Measurements from ENCODE around the gene CHAF1A.

CHAF1A gene

GRCh38 chr19:4385291-4386040, 17.0 kb upstream of the CHAF1A start:
- no peak for DNase-seq

GRCh38 chr19:4386041-4386782, 16.2 kb upstream of the CHAF1A start:
- DNase-seq: no peak

GRCh38 chr19:4388337-4389063, 13.9 kb upstream of the CHAF1A start:
- DNase-seq: no peak

- DNase-seq: no peak
Observed at GRCh38 chr19:4389064-4389375, 13.4 kb upstream of the CHAF1A start.

- no peak for DNase-seq
Observed at GRCh38 chr19:4389511-4390016, 12.9 kb upstream of the CHAF1A start.

- no peak for DNase-seq
Observed at GRCh38 chr19:4390017-4390566, 12.3 kb upstream of the CHAF1A start.

- DNase-seq: no peak
Observed at GRCh38 chr19:4390567-4391305, 11.7 kb upstream of the CHAF1A start.

- no peak for DNase-seq
Observed at GRCh38 chr19:4391306-4391693, 11.1 kb upstream of the CHAF1A start.

GRCh38 chr19:4391701-4392483, 10.5 kb upstream of the CHAF1A start:
- no peak for DNase-seq

- DNase-seq: no peak
Observed at GRCh38 chr19:4393947-4394590, 8.4 kb upstream of the CHAF1A start.

- no peak for DNase-seq
Observed at GRCh38 chr19:4396949-4397783, 5.3 kb upstream of the CHAF1A start.

- peak; percentile 19 for DNase-seq
Observed at GRCh38 chr19:4399812-4400134, 2.7 kb upstream of the CHAF1A start.

GRCh38 chr19:4400135-4400936, 2.1 kb upstream of the CHAF1A start, which contains the start of gene SH3GL1:
Gene SH3GL1 (minus strand): TSS chr19:4400547. CDS start chr19:4400368, 179 bp downstream.
- peak; percentile 92 for DNase-seq

- no peak for DNase-seq
Observed at GRCh38 chr19:4401769-4402170, 670 bp upstream of the CHAF1A start.

GRCh38 chr19:4403005-4403761, 743 bp downstream of the CHAF1A start:
- no peak for DNase-seq

- no peak for DNase-seq
Observed at GRCh38 chr19:4405977-4406376, 3.5 kb downstream of the CHAF1A start.

GRCh38 chr19:4406626-4407025, 4.2 kb downstream of the CHAF1A start:
- DNase-seq: no peak

- DNase-seq: no peak
Observed at GRCh38 chr19:4409123-4409933, 6.9 kb downstream of the CHAF1A start.

Data from CD4-positive, alpha-beta T cell treated with Interleukin-21 for 1 hour (primary cell).